GM10248 (cell line): Measurements from ENCODE around the gene OR52N5.

Experiments
- CTCF ChIA-PET: fragments of 300-600 bp; sonication (Branson Sonifier 250); formaldehyde crosslinking; extraction: SDS; loops from one replicate; lab custom pipeline; 2021; ENCODE audit warnings: antibody characterized with exemption; lab: Yijun Ruan, JAX
- POLR2A ChIA-PET: fragments of 350-650 bp; sonication (Branson Sonifier 250); formaldehyde crosslinking; extraction: SDS; loops from one replicate; lab custom pipeline; 2020; ENCODE audit warnings: antibody characterized with exemption; lab: Yijun Ruan, JAX
- DNase-seq: peaks from one replicate; pipeline ENCODE4 v3.0.0; 2012; ENCODE audit errors: extremely low spot score
- CTCF ChIP-seq: IDR thresholded peaks from 2 replicates; pipeline ENCODE4 v1.5.1; 2012; ENCODE audit warnings: mild to moderate bottlenecking, low read depth; ENCODE audit errors: extremely low read depth, missing control alignments, control extremely low read depth

Gene OR52N5

GRCh38 chr11:5753943-5754342, 29.2 kb downstream of the OR52N5 start, which contains the start of gene OR52N4:
OR52N4 (plus strand) TSS chr11:5754243; CDS start chr11:5754741, 498 bp downstream.
- CTCF ChIA-PET = no interaction called here
- TF ChIP-seq CTCF = no peak
- no peak for DNase-seq
- POLR2A ChIA-PET = no interaction called here

GRCh38 chr11:5749836-5750235, 33.3 kb downstream of the OR52N5 start:
- no peak for DNase-seq
- ChIA-PET POLR2A (no interaction called here), CTCF (no interaction called here)
- no peak for TF ChIP-seq CTCF

DNA sequence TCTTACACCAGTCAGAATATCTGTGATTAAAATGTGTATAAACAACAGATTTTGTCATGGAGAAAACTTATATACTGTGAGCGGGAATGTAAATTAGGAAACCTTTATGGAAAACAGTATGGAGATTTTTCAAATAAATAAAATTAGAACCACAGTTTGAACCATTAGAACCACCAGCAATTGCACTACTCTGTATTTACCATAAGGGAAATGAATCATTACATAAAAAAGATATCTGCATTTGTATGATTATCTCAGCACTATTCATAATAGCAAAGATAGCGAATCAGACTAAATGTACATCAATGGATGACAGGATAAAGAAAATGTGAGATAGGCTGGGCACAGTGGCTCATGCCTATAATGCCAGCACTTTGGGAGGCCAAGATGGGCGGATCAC, 36.5 kb downstream of the OR52N5 start:
- POLR2A ChIA-PET = no interaction called here
- DNase-seq = no peak

DNA sequence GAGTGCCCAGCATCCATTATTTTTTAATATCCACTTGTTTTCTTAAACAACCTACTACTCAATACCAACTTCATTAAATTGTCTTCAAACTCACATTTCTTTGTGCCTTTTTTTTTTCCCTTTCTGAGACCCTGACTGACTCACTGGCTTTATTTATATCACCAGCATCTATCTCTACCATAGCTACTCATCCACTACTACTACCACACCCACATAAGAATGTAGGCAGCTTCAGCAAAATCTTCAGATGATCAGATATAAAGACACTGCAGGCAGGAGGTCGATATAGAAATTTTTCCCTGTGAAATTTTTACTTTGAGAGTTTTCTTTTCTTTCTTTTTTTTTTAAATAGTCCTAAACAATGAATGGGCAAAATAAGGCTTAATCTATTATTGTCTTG, 44.7 kb downstream of the OR52N5 start:
- CTCF ChIA-PET = no interaction called here

More for the DNA sequence above, 36.5 kb downstream of the OR52N5 start:
- TF ChIP-seq CTCF = no peak
- CTCF ChIA-PET = no interaction called here

GRCh38 chr11:5737670-5738392, 45.3 kb downstream of the OR52N5 start:
- no peak for TF ChIP-seq CTCF
- ChIA-PET POLR2A (no interaction called here), CTCF (interaction anchor here (1.2 to 3.2 kb wide), 2 partner anchors 12 to 60 kb away, joined by 3 to 11 read pairs; no protein-coding TSS in a partner anchor)
- DNase-seq = no peak

More for the DNA sequence above, 44.7 kb downstream of the OR52N5 start:
- POLR2A ChIA-PET = no interaction called here
- no peak for TF ChIP-seq CTCF
- DNase-seq = no peak

GRCh38 chr11:5737091-5737490, 46.1 kb downstream of the OR52N5 start:
- CTCF ChIA-PET = interaction anchor here (1.2 to 3.2 kb wide), 2 partner anchors 11 to 59 kb away, joined by 3 to 11 read pairs; no protein-coding TSS in a partner anchor
- POLR2A ChIA-PET = no interaction called here
- DNase-seq = no peak
- no peak for TF ChIP-seq CTCF
